Stimulated activated CD4-positive, alpha-beta T cell treated with anti-CD3 and anti-CD28 coated beads, Interleukin-1b, Interleukin-23, amount 100 ng/mL, for 1 hour (primary cell): ENCODE measurements around the gene ZNF584.
"Not testable (repeated sequence)": the region's sequence is repeated elsewhere in the genome, so short reads cannot be mapped to it uniquely, and the experiment has no call there.

ENCODE experiments used
- DNase-seq, 2 donors: peaks; one replicate each; pipeline ENCODE4 v3.0.0-alpha.2; 2020; ENCODE audit warnings: low read depth in 2 of 2

Gene ZNF584

DNA sequence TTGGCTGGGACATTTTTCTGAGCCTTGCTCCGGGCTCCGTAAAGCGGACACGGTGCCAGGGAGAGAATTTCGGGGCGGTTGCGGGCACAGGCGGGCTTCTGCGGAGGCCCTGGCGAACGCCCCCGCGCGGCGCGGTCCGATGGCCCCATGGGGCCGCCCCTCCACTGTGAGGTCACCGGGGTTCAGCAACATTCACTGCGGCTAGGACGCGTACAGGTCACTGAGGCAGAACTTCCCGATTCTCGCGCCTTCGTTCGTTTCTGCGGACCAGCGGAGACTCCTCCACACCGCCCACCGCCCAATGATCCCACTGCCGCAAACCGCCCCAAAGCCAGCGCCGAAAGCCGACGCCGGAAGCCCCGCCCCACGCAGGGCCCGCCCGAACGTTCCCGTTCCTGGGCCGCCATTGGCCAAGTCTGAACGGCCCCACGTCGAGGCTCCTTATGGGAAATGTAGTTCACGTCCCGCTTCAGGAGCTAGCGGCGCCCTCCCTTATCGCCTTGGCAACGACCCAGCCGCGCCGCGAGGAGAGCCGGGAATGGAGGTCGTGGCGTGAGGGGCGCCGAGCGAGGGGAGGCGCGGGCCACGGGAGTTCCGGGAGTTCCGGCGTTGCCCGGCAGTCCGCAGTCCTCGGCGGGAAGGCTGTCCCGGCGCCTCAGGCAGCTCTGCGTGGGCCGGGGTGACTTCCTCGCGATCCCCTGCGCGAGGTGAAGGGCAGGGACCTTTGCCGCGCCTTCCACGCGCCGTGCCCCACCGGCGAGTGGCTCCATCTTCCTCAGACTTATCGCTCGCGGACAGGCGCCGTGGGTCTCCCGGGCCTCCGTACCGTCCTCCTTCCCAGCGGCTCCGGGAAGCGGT lies at the start of gene ZNF584:
Gene ZNF584 (plus strand): TSS at position 498 of the 858 bp plus-strand sequence. CDS start 499 bp downstream, outside the sequence.
- DNase-seq: peak; percentile 82 to 92

DNA sequence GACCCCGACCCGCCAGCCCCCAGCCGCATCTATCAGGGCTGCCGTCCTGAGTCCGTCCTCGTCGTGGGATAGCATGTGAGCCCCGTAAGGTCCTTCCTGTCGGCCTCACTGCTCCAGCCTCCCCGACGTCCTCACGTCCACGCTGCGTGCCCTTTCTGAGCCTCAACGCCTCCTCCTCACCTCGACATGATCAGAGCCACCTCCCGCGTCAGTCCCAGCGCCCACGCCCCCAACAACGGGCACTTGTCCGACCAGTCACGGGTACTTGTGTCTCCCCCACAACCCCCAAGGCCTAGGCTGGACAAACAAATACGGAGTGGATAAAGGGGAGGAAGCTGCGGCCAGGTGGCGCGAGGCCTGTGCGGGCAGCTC lies 46.6 kb upstream of the ZNF584 start:
- no peak for DNase-seq

DNA sequence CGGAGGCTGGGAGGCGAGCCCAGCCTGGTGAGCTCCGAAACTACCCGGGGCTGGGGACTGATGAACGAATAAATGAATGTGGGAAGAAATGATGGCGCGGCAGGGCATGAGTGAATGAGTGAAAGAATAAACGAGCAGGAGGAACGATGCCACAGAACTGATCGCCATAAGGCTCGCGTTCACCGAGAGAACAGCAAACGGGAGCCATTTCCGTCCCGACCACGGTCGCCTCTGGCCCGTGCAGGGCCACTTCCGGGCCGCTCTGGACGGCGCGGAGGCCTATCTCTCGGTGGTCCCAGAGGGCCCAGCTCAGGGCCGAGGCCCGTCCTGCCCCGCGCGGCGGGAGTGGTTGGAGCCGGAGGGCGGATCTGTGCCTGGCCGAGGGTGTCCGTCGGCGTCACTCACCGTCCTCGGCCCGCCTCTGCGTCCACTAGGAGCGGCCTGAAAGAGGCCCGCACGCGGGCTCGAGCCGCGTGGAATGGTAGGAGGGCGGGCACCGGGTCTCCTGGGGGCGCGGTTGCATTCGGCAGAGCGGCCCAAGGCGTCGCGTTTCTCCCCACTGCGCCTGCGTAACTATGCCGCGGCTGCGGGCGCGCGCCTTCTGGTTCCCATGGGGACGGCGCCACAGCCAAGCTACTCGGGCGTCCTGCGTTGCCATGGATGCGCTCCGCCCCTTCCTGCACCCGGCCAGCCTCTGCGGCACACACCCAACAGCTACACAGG lies 46.0 kb upstream of the ZNF584 start, which contains the start of gene ZNF497:
Gene ZNF497 (minus strand): TSS at position 480 of the 723 bp plus-strand sequence. CDS start 5,116 bp downstream, outside the sequence.
- DNase-seq: peak; percentile 93

DNA sequence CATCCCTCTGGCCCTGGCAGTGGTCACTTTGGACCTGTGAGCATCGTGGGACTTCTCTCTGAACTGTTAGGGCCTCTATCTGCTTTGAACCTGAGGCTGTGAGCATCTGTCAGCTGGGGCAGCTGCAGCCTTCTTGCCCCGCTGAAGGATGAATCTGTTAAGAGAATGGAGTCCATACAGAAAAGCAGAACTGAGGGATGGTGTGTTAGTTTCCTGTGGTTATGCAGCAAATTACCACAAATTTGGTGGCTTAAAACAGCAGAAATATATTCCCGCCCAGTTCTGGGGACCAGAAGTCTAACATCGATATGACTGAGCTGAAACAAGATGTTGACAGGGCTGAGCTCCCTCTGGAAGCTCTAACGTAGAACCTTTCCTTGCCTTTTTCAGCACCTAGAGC lies 44.3 kb upstream of the ZNF584 start:
- DNase-seq: no peak

- DNase-seq: no peak
Measured at GRCh38 chr19:58366585-58367430, 41.6 kb upstream of the ZNF584 start.

DNA sequence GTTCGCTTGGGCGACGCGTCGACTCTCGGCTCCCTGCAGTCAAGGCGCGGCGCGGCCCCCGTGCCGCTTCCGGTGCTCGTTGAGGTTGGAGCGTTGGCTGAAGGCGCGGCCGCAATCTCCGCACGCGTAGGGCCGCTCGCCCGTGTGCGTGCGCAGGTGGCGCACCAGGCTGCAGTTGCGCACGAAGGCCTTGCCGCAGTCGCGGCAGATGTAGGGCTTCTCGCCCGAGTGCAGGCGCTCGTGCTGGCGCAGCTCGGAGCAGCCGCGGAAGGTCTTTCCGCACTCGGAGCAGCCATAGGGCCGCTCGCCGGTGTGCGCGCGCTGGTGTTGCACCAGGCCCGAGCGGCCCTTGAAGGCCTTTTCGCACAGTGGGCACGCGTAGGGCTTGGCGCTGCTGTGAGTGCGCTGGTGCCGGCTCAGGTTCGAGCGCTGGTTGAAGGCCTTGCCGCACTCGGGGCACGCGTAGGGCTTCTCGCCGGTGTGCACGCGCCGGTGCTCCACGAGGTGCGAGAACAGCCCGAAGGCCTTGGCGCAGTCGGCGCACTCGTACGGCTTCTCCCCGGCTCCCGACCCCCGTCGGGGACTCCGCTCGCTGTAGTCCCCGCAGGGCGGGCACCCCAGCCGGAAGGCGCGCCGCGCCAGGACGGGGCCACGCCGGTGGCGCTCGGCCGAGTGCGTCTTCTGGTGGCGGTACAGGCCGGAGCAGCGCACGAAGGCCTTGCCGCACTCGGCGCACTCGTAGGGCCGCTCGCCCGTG lies 40.6 kb upstream of the ZNF584 start:
- DNase-seq: no peak

GRCh38 chr19:58368561-58369360 lies 39.7 kb upstream of the ZNF584 start:
- no peak for DNase-seq

DNA sequence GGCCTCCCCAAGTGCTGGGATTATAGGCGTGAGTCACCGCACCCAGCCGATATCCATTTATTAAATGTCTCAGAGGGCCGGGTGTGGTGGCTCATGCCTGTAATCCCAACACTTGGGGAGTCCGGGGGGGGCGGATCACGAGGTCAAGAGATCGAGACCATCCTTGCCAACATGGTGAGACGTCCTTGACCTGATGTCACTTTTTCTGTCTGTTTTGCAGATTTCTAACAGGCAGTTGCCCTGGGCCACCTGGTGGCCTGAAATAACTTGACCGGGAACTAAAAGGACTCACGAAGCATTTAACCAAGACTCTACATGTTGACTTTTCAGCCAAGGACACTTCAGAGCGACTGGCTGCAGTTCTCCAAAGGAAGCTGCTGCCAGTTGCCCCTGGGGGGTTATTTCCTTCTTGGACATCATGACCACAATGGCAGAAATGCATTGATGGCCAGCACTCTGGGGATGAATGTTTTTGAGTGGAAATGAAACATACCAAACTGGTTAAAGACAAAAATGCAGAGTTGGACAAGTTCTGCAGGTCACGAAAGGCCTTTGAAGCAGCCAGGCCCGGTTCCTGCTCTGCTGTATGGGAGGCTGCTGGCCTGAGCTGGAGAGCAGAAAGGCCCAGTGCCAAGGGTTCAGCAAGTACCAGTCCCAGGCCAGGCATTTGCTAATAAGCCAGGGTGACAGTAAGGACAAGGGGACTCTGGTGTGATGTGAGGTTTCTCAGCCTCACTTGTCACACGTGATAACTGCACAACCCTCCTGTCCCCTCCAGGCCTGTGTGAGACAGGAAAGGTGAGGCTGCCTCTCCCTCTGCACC lies 35.9 kb upstream of the ZNF584 start:
- DNase-seq: no peak

- DNase-seq: no peak
Measured at GRCh38 chr19:58374200-58374599, 34.2 kb upstream of the ZNF584 start.

DNA sequence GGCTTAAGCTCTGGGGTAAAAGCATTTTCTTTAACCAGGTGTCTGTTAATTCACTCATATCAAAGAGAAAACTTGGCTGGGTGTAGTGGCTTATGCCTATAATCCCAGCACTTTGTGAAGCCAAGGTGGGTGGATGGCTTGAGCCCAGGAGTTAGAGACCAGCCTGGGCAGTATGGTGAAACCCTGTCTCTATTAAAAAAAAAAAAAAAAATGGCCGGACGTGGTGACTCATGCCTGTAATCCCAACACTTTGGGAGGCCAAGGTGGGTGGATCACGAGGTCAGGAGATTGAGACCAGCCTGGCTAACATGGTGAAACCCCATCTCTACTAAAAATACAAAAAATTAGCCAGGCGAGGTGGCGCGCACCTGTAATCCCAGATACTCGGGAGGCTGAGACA lies 31.7 kb upstream of the ZNF584 start:
- DNase-seq: not testable (repeated sequence)

GRCh38 chr19:58379246-58379645 lies 29.2 kb upstream of the ZNF584 start:
- no peak for DNase-seq

GRCh38 chr19:58380037-58380661 lies 28.3 kb upstream of the ZNF584 start:
- no peak for DNase-seq

- peak; percentile 85 to 98 for DNase-seq
Measured at GRCh38 chr19:58380662-58381459, 27.6 kb upstream of the ZNF584 start, which contains the start of gene ZNF837. ZNF837 (minus strand) TSS chr19:58381030; CDS start chr19:58369332, 11,698 bp downstream.

DNA sequence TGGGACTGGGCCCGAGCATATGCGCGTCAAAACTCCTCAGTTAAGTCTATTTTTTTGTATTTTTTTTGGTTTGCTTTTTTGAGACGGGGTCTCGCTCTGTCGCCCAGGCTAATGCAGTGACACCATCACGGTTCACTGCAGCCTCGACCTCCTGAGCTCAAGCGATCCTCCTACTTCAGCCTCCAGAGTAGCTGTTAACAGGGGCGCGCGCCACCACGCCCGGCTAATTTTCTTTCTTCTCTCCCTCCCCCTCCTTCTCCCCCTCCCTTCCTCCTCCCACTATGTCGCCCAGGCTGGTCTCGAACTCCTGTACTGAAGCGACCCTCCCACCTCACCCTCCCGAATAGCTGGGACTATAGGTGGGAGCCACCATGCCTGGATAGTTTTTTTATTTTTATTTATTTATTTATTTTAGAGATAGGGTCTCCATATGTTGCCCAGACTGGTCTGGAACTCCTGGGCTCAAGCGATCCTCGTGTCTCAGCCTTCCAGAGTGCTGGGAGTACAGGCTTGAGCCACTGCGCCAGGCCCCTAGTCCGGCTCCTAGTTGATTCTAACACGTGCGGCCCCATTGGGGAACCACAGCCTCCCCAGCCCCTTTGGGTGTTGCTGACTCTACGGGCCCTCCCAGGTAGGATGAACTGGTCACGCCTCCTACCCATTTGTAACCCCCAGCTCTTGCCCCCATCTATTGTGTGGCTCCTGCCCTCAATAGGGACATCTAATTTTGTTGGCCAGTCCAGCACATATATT lies 26.8 kb upstream of the ZNF584 start:
- DNase-seq: no peak

GRCh38 chr19:58382997-58383603 lies 25.3 kb upstream of the ZNF584 start:
- DNase-seq: no peak

DNA sequence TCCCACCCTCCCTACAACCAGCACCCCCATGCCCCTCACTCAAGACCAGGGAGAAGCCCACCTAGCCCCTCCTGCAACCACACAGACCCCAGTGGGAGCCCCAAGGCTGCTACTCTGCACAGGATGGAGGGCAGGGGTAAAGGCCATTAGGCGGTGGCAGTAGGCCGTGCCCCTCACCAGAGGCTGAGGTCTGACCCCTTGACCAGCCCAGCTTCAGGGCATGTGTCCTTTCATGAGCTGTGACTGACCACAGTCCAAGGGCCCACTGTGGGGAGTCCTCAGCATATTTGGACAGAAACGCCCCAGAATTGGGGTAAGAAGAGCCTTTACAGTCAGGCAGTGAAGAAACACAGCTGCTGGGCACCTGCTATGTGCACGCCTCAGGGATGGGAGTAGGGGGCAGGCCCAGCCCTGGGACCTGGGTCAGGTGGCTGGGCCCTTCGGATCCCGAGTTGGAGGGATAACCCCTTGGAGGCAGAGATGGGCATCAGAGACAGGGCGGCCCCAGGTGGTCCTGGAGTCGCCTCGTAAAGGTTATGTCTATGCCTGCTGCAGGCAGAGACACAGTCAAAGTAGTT lies 23.0 kb upstream of the ZNF584 start:
- no peak for DNase-seq
